ENCODE results near the gene CASKIN2.

The CASKIN2 gene

DNA sequence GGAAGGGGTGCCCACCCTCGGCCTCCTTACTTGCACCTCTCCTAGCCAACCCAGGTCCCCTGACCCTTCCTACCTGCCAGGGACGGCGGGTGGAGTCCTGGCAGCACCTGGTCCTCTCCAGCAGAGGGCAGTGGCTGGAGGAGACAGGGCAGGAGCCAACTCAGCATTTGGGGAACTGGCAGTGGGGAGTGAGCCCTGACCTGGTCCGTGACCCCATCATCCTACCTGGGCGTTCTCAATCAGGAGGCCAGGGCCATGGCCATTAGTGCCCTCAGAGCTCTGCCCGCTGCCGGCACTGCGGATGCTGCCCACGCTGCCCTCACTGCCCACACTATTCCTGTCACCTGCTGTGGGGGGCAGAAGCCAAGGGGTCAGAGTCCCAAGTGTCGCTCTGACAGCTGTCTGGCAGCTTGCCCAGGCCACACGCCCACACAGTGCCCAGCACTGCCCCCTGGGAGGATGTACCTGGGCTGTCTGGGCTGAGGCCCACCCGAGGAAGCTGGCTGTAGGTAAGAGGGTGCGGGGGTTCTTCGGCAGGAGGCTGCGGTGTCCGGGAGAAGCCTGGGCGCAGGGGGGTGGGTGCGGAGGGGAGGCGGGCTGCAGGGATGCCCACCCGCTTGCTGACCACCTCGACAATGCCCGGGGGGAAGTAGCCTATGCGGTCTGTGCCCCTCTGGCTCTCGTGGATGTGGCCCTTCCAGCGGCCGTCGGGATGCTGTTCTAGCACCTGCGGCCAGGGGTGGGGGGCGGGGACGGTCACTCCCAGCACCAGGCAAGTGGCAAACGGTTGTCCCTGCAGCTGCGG, 10.8 kb downstream of the CASKIN2 start:
- peak; percentile 48 for DNase-seq

DNA sequence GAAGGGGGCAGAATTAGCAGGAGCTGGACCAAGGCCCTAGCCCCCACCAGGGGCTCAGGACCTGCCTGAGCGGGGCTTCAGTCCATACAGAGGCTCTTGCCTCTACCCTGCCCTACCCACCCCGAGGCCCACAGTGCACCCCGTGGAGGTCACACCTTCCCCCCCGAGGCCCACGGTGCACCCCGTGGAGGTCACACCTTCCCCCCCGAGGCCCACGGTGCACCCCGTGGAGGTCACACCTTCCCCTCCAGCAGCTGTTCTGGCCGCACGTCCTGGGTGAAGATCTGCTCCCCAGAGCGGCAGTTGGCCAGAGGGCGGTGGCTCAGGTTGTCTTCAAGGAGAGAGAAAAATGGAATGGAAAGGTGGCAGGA, 11.4 kb downstream of the CASKIN2 start:
- no peak for DNase-seq

DNA sequence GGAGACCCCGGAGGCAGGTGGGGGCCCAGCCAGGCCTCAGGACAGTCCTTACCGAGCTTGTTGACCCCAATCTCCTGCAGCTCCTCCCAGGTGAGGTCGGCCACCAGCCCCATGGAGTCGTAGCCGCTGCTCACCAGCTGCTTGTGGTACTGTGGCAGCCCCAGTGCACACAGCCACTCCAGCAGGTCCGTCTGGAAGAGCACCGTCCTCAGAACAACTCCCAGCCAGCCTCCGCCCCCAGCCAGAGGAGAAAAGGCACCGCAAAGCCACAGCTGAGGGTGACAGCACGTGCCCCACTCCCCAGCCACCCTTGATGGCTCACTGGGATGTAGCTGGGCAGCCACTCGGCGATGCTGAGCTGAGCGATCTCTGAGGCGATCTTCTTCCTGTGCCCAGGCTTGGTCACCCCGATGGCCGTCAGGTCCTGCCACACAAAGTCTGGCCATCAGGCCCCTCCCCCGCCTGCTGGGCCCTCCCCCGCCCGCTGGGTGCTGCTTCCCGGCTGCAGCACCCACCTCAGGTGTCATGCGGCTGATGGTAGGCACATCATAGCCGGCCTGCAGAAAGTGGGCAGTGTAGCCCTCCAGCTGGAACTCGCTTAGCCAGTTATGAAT, 11.9 kb downstream of the CASKIN2 start:
- no peak for DNase-seq

DNA sequence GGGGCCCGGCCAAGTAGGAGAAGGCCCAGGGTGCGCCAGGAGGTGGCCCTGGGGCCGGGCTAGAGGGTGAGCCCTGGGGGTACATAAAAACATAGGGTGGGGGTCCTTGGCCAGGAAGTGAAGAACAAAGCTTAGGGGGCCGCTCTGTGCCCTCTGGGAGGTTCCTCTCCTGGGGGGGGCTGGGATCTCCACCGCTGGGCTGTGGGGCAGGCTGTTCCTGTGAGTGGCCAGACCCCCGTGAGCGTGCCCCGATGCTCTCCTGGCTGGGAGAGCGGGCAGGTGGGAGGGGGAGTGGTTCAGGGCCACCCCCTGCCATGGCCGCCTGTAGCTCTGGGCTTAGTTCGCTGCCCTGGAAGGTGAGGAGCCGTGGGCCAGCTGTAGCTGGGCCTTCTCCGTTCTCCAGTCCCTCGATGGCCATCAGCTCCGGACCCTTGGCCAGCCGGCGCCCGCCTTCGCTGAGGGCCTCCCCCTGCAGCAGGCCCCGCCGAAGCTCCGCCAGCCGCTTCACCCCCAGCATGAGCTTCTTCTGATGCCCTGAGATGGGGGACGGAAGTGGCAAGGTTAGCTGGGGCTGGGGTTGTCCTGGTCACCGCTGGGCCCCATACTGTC, 12.5 kb downstream of the CASKIN2 start:
- DNase-seq: no peak

DNA sequence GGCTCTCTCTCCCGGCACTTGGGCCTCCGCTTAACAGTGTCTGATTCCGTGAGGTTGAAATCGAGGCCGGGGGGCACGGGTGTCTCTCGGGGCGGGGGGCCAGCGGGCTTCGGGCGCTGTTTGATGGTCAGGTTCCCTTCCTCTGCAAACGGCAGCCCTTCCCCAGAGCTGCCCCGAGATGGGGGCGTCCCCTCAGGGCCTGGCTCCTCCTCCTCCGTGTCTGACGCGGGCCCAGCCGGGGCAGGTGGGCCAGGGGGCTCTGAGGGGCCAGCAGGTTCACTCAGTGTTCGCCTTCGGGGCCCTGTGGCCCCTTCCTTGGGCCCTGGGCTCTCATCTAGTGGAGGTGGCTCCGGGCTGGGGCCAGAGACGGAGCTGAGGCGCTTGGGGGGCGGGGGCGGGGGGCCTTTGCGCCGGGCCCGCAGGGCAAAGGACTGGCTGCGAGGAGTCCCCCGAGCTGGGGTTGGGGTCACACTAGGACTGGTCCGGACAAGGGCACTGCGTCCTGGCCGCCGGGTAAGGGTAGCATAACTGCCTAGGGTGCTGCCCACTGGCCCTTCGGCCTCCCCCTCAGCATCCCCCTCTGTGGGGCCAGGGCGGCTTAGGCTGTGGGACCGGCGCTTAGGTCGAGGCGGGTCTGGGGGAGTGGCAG, 13.1 kb downstream of the CASKIN2 start:
- no peak for DNase-seq

DNA sequence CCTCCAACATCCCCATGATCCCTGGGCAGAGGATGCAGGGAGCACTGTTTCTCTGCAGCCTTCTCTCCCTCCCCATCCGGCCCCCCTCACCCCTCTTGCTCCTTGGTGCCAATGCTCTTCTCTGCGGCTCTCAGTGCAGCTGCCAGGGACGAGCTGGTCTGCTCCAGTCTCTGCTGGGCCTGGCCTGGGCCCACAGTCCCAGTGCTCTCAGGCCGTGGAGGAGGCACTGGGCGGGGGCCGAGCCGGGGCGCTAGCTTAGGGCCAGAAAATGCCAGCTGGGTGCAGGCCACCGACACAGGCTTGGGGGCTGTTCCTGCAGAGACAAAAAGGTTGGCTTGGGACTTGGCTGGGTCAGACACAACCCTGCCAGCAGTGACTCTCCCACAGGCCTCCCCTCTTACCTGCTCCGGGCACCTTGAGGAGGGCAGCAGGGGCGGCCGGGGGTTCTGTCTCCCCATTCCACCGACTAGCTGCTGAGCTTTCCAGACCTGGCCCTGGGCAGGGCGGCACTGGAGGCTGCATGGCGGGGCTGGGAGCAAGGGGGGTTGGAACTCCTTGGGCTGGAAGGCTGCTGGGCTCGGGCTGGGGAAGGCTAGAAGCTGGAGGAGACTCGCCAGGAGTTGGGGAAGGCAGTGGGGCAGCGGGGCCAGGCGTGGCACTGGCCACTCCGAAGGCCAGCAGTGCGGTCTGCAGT, 13.8 kb downstream of the CASKIN2 start:
- DNase-seq: no peak

DNA sequence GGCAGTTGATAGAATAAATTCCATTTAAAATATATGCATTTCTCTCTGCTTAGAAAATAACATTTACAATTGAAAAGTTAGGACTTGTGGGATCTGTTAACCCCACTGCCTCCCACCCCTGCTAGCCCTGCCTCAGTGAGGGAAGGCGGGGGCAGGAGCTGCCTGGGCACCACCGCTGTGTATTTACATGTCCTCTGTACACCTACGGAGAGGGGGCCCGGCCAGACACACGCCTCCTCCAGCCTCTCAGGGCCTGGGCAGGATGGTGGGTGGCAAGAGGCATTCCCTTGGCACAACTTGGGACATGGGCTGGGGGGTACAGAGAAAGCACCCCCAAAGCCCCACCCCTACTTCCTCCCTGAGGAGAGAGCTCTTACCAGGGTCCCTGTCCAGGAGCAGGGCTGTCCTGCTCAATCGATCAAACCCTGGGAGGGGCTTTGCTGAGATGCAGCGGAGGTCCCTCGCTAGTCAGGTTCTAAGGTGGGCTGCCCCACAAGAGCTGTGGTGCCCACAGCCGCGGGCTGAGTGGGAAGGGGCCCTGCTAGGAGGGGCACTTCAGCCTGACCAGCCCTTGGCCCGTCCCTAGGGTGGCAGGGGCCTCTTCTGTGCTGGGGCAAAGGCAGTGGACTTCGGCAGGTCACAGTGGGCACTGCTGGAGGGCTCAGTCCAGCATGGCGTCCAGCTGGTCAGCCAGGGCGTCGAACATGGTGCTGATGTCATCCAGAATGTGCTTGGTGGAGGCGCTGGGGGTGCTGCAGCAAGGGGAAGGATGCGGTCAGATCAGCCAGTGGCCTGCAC, 14.7 kb downstream of the CASKIN2 start:
- DNase-seq: no peak

DNA sequence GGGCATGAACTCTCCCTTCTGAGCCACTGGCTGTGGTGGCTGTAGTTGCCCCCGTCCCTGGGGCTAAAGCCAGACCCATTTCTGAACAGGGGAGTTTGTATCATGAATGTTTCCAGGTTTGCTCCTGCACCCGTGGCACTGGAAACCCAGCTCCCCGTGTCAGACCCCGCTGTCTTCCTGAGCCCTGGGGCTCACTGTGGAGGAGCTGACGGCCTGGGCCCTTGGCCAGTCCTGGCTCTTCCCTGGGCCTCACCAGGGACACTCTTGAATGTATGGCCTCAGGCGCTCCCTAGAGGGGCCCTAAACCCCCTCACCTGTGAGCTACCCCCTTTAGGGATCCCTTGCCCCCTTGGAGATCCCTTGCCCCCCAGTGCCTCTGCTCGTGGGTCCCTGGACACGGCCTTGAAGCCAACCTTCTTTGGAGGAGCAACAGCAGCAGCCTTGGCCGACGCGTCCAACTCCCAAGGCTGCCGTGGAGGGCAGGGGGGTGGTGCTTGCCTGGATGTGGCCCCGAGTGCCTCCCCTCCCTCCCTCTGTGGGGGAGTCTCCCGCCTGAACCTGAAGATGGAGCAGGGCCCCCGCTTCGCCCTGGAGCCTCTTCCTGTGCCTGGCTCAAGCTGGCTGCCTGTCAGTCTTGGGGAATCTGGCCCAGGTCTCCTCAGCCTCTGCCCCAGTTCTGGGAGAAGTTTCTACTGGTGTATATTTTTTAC, 15.9 kb downstream of the CASKIN2 start:
- no peak for DNase-seq

DNA sequence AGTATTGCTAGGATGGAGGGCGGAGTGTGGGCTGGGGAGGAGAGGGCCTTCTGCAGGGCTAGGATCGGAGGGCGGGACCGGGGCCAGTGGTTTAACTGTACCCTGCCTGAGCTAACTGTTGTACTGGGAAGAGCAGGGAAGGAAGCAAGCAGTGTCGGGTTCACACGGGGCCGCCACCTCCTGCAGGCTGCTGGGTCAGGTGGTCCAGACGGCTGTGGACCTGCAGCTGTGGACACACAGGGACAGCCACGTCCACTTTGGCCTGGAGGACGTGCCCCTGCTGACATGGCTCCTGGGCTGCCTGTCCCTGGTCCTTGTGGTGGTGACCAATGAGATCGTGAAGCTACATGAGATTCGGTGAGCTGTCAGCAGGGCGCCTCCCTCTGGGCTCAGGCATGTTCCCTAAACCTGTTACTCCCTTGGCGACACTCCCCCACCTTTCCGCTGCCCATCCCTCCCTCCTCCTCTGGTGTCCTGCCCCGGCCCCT, 16.6 kb downstream of the CASKIN2 start:
- DNase-seq: no peak

DNA sequence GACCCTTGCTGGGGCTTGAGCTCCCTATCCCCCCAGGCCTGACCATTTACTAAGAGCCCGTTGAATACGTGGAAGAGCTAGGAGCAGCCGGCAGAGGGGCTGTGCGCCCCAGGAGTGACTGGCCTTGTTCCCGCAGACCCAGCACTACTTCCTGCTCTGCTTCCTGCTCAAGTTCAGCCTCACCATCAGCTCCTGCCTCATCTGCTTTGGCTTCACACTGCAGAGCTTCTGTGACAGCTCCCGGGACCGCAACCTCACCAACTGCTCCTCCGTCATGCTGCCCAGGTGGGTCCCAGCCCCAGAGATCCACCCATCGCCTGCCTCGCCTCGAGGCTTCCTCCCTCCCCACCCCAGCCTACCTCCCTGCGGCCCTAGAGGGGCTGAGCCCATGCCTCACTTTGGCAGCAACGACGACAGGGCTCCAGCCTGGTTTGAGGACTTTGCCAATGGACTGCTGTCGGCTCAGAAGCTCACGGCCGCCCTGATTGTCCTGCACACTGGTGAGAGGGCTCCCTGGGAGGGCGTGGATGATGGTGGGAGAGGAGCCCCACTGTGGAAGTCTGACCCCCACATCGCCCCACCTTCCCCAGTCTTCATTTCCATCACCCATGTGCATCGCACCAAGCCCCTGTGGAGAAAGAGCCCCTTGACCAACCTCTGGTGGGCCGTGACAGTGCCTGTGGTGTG, 17.2 kb downstream of the CASKIN2 start:
- DNase-seq: no peak

DNA sequence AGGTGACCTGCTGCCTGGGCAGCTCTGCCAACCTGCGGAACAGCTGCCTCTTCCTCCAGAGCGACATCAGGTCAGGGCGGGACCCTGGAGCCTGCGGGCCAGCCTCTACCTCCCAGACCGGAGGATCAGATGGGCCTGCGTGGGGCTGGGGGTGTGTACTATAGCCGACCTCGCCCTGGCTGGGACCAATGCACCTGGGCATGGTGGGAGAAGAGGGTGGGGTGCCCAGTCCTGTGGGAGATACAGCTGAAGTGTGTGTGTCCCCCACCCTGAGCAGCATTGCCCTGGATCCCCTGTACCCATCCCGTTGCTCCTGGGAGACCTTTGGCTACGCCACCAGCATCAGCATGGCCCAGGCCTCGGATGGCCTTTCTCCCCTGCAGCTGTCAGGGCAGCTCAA, 19.3 kb downstream of the CASKIN2 start:
- DNase-seq: no peak

DNA sequence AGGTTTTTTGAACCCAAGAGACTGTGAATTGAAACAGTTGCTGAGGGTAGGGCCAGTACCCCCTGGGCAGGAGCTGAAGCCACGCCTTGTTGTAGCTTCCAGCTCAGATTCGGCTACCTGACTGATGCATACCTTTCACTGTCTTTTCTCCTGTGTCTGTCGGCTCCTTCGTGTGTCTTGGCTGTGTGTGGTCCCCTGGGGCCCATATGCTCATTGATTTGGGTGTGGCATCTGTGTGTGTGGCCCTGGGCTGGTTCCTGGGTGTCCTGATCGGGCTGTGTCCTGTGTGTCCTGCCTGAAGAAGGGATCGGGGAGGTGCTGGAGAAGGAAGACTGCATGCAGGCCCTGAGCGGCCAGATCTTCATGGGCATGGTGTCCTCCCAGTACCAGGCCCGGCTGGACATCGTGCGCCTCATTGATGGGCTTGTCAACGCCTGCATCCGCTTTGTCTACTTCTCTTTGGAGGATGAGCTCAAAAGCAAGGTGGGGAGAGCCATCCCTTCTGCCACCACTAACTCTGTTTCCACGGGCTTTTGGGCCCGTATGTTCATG, 20.9 kb downstream of the CASKIN2 start:
- no peak for DNase-seq

DNA sequence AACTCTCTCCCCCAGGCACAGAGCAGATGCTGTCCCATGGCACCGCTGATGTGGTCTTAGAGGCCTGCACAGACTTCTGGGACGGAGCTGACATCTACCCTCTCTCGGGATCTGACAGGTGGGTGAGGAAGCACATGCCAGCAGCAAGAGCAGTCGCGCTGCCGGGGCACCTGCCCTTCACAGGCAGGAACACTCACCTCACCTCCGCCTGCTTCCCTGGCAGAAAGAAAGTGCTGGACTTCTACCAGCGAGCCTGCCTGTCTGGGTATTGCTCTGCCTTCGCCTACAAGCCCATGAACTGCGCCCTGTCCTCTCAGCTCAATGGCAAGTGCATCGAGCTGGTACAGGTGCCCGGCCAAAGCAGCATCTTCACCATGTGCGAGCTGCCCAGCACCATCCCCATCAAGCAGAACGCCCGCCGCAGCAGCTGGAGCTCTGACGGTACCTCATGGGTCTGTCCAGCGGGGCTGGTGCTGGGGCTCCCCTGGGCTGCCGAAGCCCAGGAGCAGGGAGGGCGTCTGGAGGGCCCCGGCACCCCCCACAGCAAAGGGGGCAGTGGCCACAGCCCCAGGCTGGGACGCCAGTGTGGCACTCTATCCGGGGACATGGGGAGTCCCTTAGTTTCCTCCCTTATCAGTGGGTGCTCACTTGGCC, 21.7 kb downstream of the CASKIN2 start:
- DNase-seq: no peak

DNA sequence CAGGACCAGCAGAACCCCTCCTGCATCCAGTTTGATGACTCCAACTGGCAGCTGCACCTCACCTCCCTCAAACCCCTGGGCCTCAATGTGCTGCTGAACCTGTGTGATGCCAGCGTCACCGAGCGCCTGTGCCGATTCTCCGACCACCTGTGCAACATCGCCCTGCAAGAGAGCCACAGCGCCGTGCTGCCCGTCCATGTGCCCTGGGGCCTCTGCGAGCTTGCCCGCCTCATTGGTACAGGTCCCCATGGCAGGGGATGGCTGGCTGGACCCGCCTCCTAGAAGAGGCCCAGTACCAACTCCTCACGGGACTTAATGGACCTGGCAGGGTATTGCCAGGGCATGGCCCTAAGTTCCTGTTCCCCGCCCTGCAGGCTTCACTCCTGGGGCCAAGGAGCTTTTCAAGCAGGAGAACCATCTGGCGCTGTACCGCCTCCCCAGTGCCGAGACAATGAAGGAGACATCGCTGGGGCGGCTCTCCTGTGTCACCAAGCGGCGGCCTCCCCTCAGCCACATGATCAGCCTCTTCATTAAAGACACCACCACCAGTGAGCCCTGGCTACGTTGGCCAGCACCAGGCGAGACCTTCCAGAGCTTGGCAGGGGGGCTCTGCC, 22.7 kb downstream of the CASKIN2 start:
- no peak for DNase-seq

DNA sequence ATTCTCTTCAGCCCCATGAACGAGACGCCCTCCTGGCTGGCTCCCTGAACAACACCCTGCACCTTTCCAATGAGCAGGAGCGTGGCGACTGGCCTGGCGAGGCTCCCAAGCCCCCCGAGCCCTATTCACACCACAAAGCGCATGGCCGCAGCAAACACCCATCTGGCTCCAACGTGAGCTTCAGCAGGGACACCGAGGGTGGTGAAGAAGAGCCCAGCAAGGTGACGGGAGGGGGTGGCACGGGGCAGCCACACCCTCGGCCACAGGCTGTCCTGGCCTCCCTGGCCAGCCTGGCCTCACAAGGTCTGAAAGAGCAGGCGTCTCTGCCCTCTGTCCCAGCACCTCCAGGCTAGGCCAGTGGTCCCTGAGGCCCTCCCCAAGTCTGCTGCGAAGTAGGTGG, 23.7 kb downstream of the CASKIN2 start:
- DNase-seq: no peak

DNA sequence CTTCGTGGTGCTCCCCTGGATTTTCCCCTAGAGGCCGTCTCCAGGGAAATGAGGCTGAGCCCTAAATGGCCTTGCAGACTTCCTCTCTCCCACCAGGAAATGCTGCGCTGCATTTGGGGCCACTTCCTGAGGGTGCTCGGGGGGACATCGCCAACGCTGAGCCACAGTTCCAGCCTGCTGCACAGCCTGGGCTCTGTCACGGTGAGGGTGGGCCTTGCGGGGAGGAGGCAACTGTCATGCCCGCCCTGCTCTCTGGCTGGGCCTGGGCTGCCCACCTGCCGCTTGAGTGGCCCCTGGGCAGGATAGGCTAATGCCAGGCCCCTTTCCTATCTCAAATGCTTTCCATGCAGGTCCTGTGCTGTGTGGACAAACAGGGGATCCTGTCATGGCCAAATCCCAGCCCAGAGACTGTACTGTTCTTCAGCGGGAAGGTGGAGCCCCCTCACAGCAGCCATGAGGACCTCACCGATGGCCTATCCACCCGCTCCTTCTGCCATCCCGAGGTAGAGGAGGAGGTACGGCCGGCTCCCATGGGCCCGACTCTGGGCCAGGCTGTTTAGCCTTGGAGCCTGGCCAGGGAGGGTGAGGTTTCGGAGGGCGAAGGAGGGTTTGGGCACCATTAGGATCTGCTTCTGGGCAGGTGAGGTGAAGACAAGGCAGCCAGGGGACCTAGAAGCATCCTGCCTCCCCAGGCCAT, 24.2 kb downstream of the CASKIN2 start:
- DNase-seq: no peak

DNA sequence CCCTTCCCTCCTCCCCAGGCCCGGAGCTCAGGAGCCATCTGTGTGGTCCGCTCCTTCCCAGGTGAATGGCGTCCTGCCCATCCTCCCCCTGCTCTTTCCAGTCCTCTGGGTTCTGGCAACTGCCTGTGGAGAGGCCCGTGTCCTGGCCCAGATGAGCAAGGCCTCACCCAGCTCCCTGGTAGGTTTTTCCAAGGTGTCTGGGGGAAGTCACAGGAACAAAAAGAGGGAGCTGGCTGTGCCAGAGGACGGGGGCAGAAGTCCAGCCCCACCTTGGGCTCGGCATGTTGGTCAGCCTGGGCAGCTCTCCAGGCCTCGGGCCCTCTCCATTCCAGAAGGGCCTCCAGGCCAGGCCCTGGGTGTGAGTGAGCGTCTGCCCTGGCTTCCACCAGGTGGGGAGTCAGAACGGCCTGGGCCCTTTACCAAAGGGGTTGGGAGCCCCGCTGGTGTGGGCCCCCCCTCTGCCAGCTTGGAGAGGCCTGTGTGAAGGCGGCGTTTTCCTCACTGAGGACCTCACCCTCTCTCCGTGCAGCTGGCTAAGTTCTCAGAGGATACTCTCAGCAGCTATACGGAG, 25.1 kb downstream of the CASKIN2 start:
- no peak for DNase-seq

DNA sequence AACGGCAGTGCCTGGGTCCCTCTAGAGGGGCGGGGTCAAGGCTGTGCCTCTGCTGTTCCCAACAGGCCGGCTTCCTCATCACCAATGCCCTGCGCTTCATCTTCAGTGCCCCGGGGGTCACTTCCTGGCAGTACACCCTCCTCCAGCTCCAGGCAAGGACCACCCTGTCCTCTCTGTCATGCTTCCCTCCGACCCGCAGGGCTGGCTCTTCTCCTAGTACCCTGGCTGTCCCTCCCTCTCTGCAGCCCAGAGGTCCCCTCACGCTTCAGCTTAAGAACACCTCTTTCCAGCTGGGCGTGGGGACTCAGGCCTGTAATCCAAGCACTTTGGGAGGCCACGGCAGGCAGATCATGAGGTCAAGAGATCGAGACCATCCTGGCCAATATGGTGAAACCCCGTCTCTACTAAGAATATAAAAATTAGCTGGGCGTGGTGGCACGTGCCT, 25.8 kb downstream of the CASKIN2 start:
- DNase-seq: no peak
